Heart left ventricle (tissue), 16 donors: Measurements from ENCODE around the gene CCNY. TPM values are rescaled to one million over a fixed set of nuclear protein-coding genes. Genes with fewer than 3 reads are reported as not detected.

Experiments used
- ATAC-seq, 4 donors: fragments of 200-7000 bp; cut with Tn5 transposase; one replicate each; pipeline ENCODE4 v1.9.1; 2020 to 2022; ENCODE audit warnings: moderate library complexity in 4 of 4, mild to moderate bottlenecking in 3 of 4, moderate number of reproducible peaks in 1 of 4
- DNase-seq, 5 donors: peaks; one replicate each; pipeline ENCODE4 v3.0.0-alpha.2; 2020
- H3K27ac ChIP-seq, 12 donors: fragments of 200-600 bp; sonication (generic) in 4 of 12; one replicate each; pipeline versions ENCODE4 v1.5.0 to v1.8.0; 2016 to 2022; ENCODE audit warnings: mild to moderate bottlenecking in 2 of 12
- H3K27me3 ChIP-seq, 9 donors: fragments of 200-600 bp; sonication (generic) in 2 of 9; one replicate each; pipeline versions ENCODE4 v1.5.1 to v1.8.0; 2016 to 2022; ENCODE audit warnings: mild to moderate bottlenecking in 3 of 9
- H3K36me3 ChIP-seq, 9 donors: fragments of 200-600 bp; sonication (generic) in 2 of 9; one replicate each; pipeline versions ENCODE4 v1.5.0 to v1.8.0; 2018 to 2022; ENCODE audit warnings: mild to moderate bottlenecking in 2 of 9
- H3K4me1 ChIP-seq, 12 donors: fragments of 200-600 bp; sonication (generic) in 4 of 12; one replicate each; pipeline versions ENCODE4 v1.5.0 to v1.8.0; 2016 to 2022; ENCODE audit warnings: mild to moderate bottlenecking in 3 of 12
- H3K4me3 ChIP-seq, 12 donors: fragments of 200-600 bp; sonication (generic) in 4 of 12; one replicate each; pipeline versions ENCODE4 v1.5.0 to v1.8.0; 2017 to 2022; ENCODE audit warnings: mild to moderate bottlenecking in 9 of 12, moderate library complexity in 4 of 12
- H3K9me3 ChIP-seq, 12 donors: fragments of 200-600 bp; sonication (generic) in 4 of 12; one replicate each; pipeline versions ENCODE4 v1.5.0 to v1.8.0; 2016 to 2022; ENCODE audit warnings: mild to moderate bottlenecking in 1 of 12
- CTCF ChIP-seq, 12 donors: fragments of 200-600 bp; sonication (generic) in 4 of 12; IDR thresholded peaks; one replicate each; pipeline versions ENCODE4 v1.5.0 to v1.8.0; 2018 to 2022; ENCODE audit warnings: antibody characterized with exemption in 12 of 12, mild to moderate bottlenecking in 5 of 12
- POLR2A ChIP-seq, 2 donors: fragments of 450-650 bp; IDR thresholded peaks; one replicate each; pipeline ENCODE4 v1.6.1; 2017; ENCODE audit warnings: antibody characterized with exemption in 2 of 2, mild to moderate bottlenecking in 2 of 2, moderate library complexity in 2 of 2
- WGBS, 4 donors: extraction: QIAGEN DNeasy Blood & Tissue Kit in 2 of 4; methylation state at CpG; one replicate each; pipeline versions ENCODE4 v1.1.5 to v1.1.7; 2013 to 2018; 5-methylcytosine and 5-hydroxymethylcytosine counted together
- intact Hi-C, 10 donors: fragments of 100-400 bp; cut with DNase I; formaldehyde crosslinking; loops; one replicate each; pipeline versions ENCODE4 v1.11.1 to v1.14.2; 2022
- polyA plus RNA-seq, 2 donors: library from polyadenylated mRNA; stranded (reverse); fragments of 200-250 nt; gene quantifications; one replicate each; pipeline ENCODE4 v1.2.3, GENCODE V29; 2013
- total RNA-seq, 9 donors: library from RNA; depleted of rRNA in 2 of 9; stranded (reverse); fragments of >200 nt in 2 of 9; fragmentation: NEBNext Ultra II Directional in 3 of 9; extraction: Animal tissue kit (Norgen Biotek cat#: 25700) in 3 of 9; gene quantifications; one replicate each; pipeline versions ENCODE4 v1.1.0 to v1.2.4, GENCODE V29; 2016 to 2023
- donor health status: ischemic (EF 13 %, LVEDD 7.1; RV severe dilation, severe dysfunction).
- donor health status: healthy with polysubstance abuse.
- donor health status: DM: no; HTN: yes; CAD: no.
- donor health status: DM: no; HTN: no; CAD: no.
- donor health status: ischemic (EF 25% LVEDD 6.9; RV normal size, moderate dysfunction).
- donor health status: ischemic (EF 25% LVEDD 5.7; RV mildly dilated, moderate dysfunction).
- donor health status: healthy.
- donor health status: DM: yes; HTN: yes; CAD: no.
- donor health status: ischemic (EF 35%, LVEDD 5.7; RV mildly dilated, moderate dysfunction).
- donor health status: nonischemic (EF 11% LVEDD 7.7; RV severe dilation, severe dysfunction).
- donor health status: DM: yes; HTN: yes; CAD: no.
- donor health status: PGD.
- donor health status: ischemic (EF 29% LVEDD 5.4; RV normal size, mild dysfunction).
- donor health status: nonischemic (EF 23%, LVEDD 6.1; RV moderate dilation, normal function).

Gene CCNY
- total and polyA plus RNA-seq, 11 donors: 26.4 to 106 (median 80.7) TPM

GRCh38 chr10:35526746-35527145, 190.4 kb downstream of the CCNY start:
- 72 to 78% (median 76%) methylated on average over 9 of the region's 9 CpGs for WGBS, 4 donors
- H3K27ac ChIP-seq: no peak overlapping the region
- no peaks in the 10 kb centered on the region for H3K9me3 ChIP-seq
- peaks cover 0 to 10% (median 0%) of the 10 kb centered on the region in 12 donors for H3K4me1 ChIP-seq
- H3K4me3 ChIP-seq: no peak overlapping the region
- DNase-seq (no peak), ATAC-seq (no peak)
- no peak for TF ChIP-seq POLR2A (IDR thresholded peaks at IDR 0.05)
- no peak for TF ChIP-seq CTCF (IDR thresholded peaks at IDR 0.05)
- H3K36me3 ChIP-seq: peaks cover 0 to 22% (median 18%) of the 10 kb centered on the region in 9 donors
- no peaks in the 10 kb centered on the region for H3K27me3 ChIP-seq
- intact Hi-C loops: no loop called here

- no peak for ATAC-seq
- intact Hi-C loops: no loop called here
- no peak overlapping the region for H3K27ac ChIP-seq
- peaks cover 0 to 68% (median 61%) of the 10 kb centered on the region in 9 donors for H3K36me3 ChIP-seq
- TF ChIP-seq POLR2A (IDR thresholded peaks at IDR 0.05): no peak
- TF ChIP-seq CTCF (IDR thresholded peaks at IDR 0.05): no peak
- no peak overlapping the region for H3K4me3 ChIP-seq
- H3K4me1 ChIP-seq: no peaks in the 10 kb centered on the region
- 88 to 96% (median 89%) methylated on average over 5 of the region's 5 CpGs for WGBS, 4 donors
- DNase-seq: no peak
- H3K9me3 ChIP-seq: peaks cover 0 to 5% (median 0%) of the 10 kb centered on the region in 12 donors
- no peaks in the 10 kb centered on the region for H3K27me3 ChIP-seq
Measured at GRCh38 chr10:35532141-35532540, 195.8 kb downstream of the CCNY start.

GRCh38 chr10:35533565-35533964, 197.3 kb downstream of the CCNY start:
- H3K4me1 ChIP-seq: no peaks in the 10 kb centered on the region
- WGBS, 4 donors: 69 to 91% (median 80%) methylated on average over 4 of the region's 4 CpGs
- no peak overlapping the region for H3K4me3 ChIP-seq
- DNase-seq (no peak), ATAC-seq (no peak)
- peaks cover 0 to 77% (median 61%) of the 10 kb centered on the region in 9 donors for H3K36me3 ChIP-seq
- intact Hi-C loops: no loop called here
- H3K27ac ChIP-seq: no peak overlapping the region
- TF ChIP-seq POLR2A (IDR thresholded peaks at IDR 0.05) (no peak), CTCF (IDR thresholded peaks at IDR 0.05) (no peak)
- peaks cover 0 to 5% (median 0%) of the 10 kb centered on the region in 12 donors for H3K9me3 ChIP-seq
- no peaks in the 10 kb centered on the region for H3K27me3 ChIP-seq

GRCh38 chr10:35535136-35535535, 198.8 kb downstream of the CCNY start:
- Histone ChIP-seq H3K36me3 (peaks cover 0 to 76% (median 57%) of the 10 kb centered on the region in 9 donors), H3K4me1 (no peaks in the 10 kb centered on the region), H3K9me3 (peaks cover 0 to 5% (median 0%) of the 10 kb centered on the region in 12 donors), H3K27ac (no peak overlapping the region), H3K4me3 (no peak overlapping the region), H3K27me3 (no peaks in the 10 kb centered on the region)
- DNase-seq (no peak), ATAC-seq (no peak)
- TF ChIP-seq CTCF (IDR thresholded peaks at IDR 0.05): no peak
- TF ChIP-seq POLR2A (IDR thresholded peaks at IDR 0.05): no peak
- intact Hi-C loops: no loop called here
- WGBS, 4 donors: 84 to 100% (median 96%) methylated on average over 3 of the region's 3 CpGs
